ENCODE measurements around the gene PBRM1.

PBRM1 gene

GRCh38 chr3:52714335-52715302 lies 28.9 kb upstream of the PBRM1 start:
- TF ChIP-seq CTCF (IDR thresholded peaks at IDR 0.05; ENCODE audit: extremely low read depth, insufficient read depth, missing control alignments): no peak
- in situ Hi-C loops (cut with MboI; ENCODE audit: low pct_unique_long_range_greater_than_20kb, low sequenced_read_pairs, unreplicated experiment): no loop called here
- no peak for DNase-seq (ENCODE audit: low spot score)

- TF ChIP-seq CTCF (IDR thresholded peaks at IDR 0.05; ENCODE audit: extremely low read depth, insufficient read depth, missing control alignments): no peak
- DNase-seq (ENCODE audit: low spot score): no peak
- in situ Hi-C loops (cut with MboI; ENCODE audit: low pct_unique_long_range_greater_than_20kb, low sequenced_read_pairs, unreplicated experiment): no loop called here
Measured at GRCh38 chr3:52712291-52713212, 26.8 kb upstream of the PBRM1 start.

- TF ChIP-seq CTCF (IDR thresholded peaks at IDR 0.05; ENCODE audit: extremely low read depth, insufficient read depth, missing control alignments): no peak
- in situ Hi-C loops (cut with MboI; ENCODE audit: low pct_unique_long_range_greater_than_20kb, low sequenced_read_pairs, unreplicated experiment): no loop called here
- DNase-seq (ENCODE audit: low spot score): peak; percentile 42
Measured at GRCh38 chr3:52710512-52710911, 24.8 kb upstream of the PBRM1 start.

DNA sequence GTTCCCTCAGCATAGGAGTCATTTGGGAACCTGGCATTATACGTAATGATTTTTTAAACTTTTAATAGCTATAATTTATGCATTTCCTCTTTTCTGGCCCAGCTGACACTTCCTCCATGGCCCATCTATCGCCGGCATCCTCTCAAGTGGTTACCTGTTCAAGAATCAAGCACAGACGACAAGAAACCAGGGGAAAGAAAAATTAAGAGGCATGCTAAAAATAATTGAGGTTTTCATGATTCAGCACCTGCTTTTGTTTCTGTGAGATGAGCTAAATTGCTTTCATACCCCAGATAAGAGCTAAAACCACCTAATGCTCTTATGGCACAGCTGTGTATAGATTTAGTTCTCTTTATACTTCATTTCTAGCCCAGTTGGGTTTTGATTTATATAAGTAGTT lies 21.9 kb upstream of the PBRM1 start:
- in situ Hi-C loops (cut with MboI; ENCODE audit: low pct_unique_long_range_greater_than_20kb, low sequenced_read_pairs, unreplicated experiment): no loop called here
- TF ChIP-seq CTCF (IDR thresholded peaks at IDR 0.05; ENCODE audit: extremely low read depth, insufficient read depth, missing control alignments): no peak
- DNase-seq (ENCODE audit: low spot score): peak; percentile 64

- peak; percentile 92 for DNase-seq (ENCODE audit: low spot score)
- in situ Hi-C loops (cut with MboI; ENCODE audit: low pct_unique_long_range_greater_than_20kb, low sequenced_read_pairs, unreplicated experiment): no loop called here
- no peak for TF ChIP-seq CTCF (IDR thresholded peaks at IDR 0.05; ENCODE audit: extremely low read depth, insufficient read depth, missing control alignments)
Measured at GRCh38 chr3:52705688-52706686, 20.3 kb upstream of the PBRM1 start, which contains the start of the genes GLT8D1 and SPCS1. TSS of gene GLT8D1 (minus strand) at chr3:52705791. CDS start at chr3:52700460, 5,331 bp downstream. TSS of gene SPCS1 (plus strand) at chr3:52706106. CDS start at chr3:52706247, 141 bp downstream.

Data from GM13977 (cell line).